Caco-2 (cell line): ENCODE measurements around the gene OGFOD3. TPM values are rescaled to one million over a fixed set of nuclear protein-coding genes. Genes with fewer than 3 reads are reported as not detected.
"Not testable (repeated sequence)": the region's sequence is repeated elsewhere in the genome, so short reads cannot be mapped to it uniquely, and the experiment has no call there.

Experiments used
- BruUV-seq: library from RNA; stranded (reverse); fragments of 400-500 nt; replicated peaks from 2 replicates; lab custom pipeline; 2021; lab: Mats Ljungman, UMichigan
- CTCF ChIA-PET: fragments of 300-600 bp; sonication (Branson Sonifier 250); formaldehyde crosslinking; loops from one replicate; lab custom pipeline; 2022; ENCODE audit warnings: antibody characterized with exemption; lab: Charles Lee
- POLR2A ChIA-PET: fragments of 300-600 bp; sonication (Branson Sonifier 250); formaldehyde crosslinking; loops from one replicate; lab custom pipeline; 2022; ENCODE audit warnings: antibody characterized with exemption; lab: Charles Lee
- DNase-seq, 2 experiments: peaks; one replicate each; pipeline versions ENCODE4 v3.0.0 to v3.0.0-alpha.2; 2020 to 2022
- H3K27me3 ChIP-seq: replicated peaks from 2 replicates; pipeline ENCODE4 v1.6.0; 2011; ENCODE audit warnings: low read length; ENCODE audit not compliant: control insufficient read depth, insufficient read depth
- H3K36me3 ChIP-seq: 2 replicates; pipeline ENCODE4 v1.5.1; 2011; ENCODE audit warnings: low read length; ENCODE audit not compliant: control insufficient read depth, insufficient read depth
- H3K4me1 ChIP-seq: fragments of 250-450 bp; sonication (Bioruptor Pico); 2 replicates; pipeline ENCODE4 v1.5.1; 2020; ENCODE audit warnings: mild to moderate bottlenecking
- H3K4me3 ChIP-seq: 2 replicates; pipeline ENCODE4 v1.5.1; 2011; ENCODE audit warnings: low read depth, mild to moderate bottlenecking, control low read depth, low read length
- H3K9me3 ChIP-seq: fragments of 250-450 bp; sonication (Bioruptor Pico); 2 replicates; pipeline ENCODE4 v1.5.1; 2020; ENCODE audit warnings: mild to moderate bottlenecking, moderate library complexity
- H3K27ac Mint-ChIP-seq: one replicate; pipeline ENCODE4 v1.8.0; 2022; ENCODE audit warnings: mixed read lengths; ENCODE audit not compliant: unreplicated experiment
- H3K27me3 Mint-ChIP-seq: one replicate; pipeline ENCODE4 v1.8.0; 2022; ENCODE audit warnings: mixed read lengths; ENCODE audit not compliant: insufficient read depth, unreplicated experiment
- H3K36me3 Mint-ChIP-seq: one replicate; pipeline ENCODE4 v1.8.0; 2022; ENCODE audit warnings: mild to moderate bottlenecking, mixed read lengths; ENCODE audit not compliant: insufficient read depth, unreplicated experiment
- H3K4me1 Mint-ChIP-seq: one replicate; pipeline ENCODE4 v1.8.0; 2022; ENCODE audit warnings: low read depth, mixed read lengths; ENCODE audit not compliant: unreplicated experiment
- H3K4me3 Mint-ChIP-seq: one replicate; pipeline ENCODE4 v1.8.0; 2022; ENCODE audit warnings: mild to moderate bottlenecking, moderate library complexity, mixed read lengths; ENCODE audit not compliant: unreplicated experiment
- H3K9me3 Mint-ChIP-seq: one replicate; pipeline ENCODE4 v1.8.0; 2022; ENCODE audit warnings: mixed read lengths; ENCODE audit not compliant: unreplicated experiment
- intact Hi-C: fragments of 100-400 bp; cut with micrococcal nuclease; formaldehyde crosslinking; loops from one replicate; pipeline ENCODE4 v1.10.0; 2022; ENCODE audit not compliant: unreplicated experiment
- total RNA-seq: library from RNA; stranded (reverse); gene quantifications from 2 replicates; pipeline ENCODE4 v1.2.3, GENCODE V29; 2022
- TF ChIP-seq, protein P1 (sequence below), 2 experiments: fragments of 200-600 bp in 1 of 2; IDR thresholded peaks; 1 replicate in 1 of 2; 2 replicates in 1 of 2; pipeline versions ENCODE4 v1.5.1 to v1.8.0; 2011 to 2022; ENCODE audit warnings: antibody characterized with exemption in 1 of 2, control low read depth in 1 of 2, inconsistent platforms in 1 of 2, low read depth in 1 of 2, low read length in 1 of 2, mild to moderate bottlenecking in 1 of 2, moderate library complexity in 1 of 2; ENCODE audit not compliant: insufficient read depth in 1 of 2, severe bottlenecking in 1 of 2, unreplicated experiment in 1 of 2

The OGFOD3 gene
- total RNA-seq, 1 experiment from 2014 or later = 51.2 TPM

DNA sequence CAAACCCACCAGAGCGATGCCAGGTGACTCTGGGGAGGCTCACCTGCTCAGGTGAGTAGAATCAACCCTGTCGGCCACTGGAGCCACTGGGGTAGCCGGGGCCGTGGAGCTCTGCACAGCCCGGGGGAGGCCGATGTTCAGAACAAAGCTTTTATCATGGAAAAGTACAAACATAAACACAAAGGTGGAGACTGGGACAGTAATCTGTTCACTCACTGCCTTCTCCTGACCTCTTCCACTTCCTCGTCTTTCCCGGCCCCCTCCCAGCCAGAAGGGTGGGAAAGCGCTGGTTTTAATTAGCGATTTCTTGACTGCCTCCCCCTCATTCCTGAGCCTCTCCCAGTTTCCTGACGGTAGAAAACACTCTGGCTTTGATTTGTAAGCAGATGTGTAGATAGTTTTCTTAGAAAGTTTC, 69.1 kb downstream of the OGFOD3 start:
- no peak for DNase-seq
- H3K4me1 Mint-ChIP-seq = peaks cover 17% of the 10 kb centered on the region
- H3K27ac Mint-ChIP-seq = no peak overlapping the region
- H3K36me3 ChIP-seq = no peaks in the 10 kb centered on the region
- H3K27me3 Mint-ChIP-seq = no peaks in the 10 kb centered on the region
- ChIA-PET CTCF (interaction anchor here (1.1 kb wide), 1 partner anchor 9 kb away, joined by 3 read pairs; no protein-coding TSS in a partner anchor), POLR2A (no interaction called here)
- no peaks in the 10 kb centered on the region for H3K9me3 Mint-ChIP-seq
- intact Hi-C loops = no loop called here
- BruUV-seq = no TSS peak
- H3K4me3 Mint-ChIP-seq = no peak overlapping the region
- H3K36me3 Mint-ChIP-seq = peaks cover 7% of the 10 kb centered on the region
- TF ChIP-seq, protein P1, sequence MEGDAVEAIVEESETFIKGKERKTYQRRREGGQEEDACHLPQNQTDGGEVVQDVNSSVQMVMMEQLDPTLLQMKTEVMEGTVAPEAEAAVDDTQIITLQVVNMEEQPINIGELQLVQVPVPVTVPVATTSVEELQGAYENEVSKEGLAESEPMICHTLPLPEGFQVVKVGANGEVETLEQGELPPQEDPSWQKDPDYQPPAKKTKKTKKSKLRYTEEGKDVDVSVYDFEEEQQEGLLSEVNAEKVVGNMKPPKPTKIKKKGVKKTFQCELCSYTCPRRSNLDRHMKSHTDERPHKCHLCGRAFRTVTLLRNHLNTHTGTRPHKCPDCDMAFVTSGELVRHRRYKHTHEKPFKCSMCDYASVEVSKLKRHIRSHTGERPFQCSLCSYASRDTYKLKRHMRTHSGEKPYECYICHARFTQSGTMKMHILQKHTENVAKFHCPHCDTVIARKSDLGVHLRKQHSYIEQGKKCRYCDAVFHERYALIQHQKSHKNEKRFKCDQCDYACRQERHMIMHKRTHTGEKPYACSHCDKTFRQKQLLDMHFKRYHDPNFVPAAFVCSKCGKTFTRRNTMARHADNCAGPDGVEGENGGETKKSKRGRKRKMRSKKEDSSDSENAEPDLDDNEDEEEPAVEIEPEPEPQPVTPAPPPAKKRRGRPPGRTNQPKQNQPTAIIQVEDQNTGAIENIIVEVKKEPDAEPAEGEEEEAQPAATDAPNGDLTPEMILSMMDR (IDR thresholded peaks at IDR 0.05; ENCODE audit: insufficient read depth in 1 of 2, low read depth in 1 of 2, low read length in 1 of 2, severe bottlenecking in 1 of 2, unreplicated experiment in 1 of 2) = no peak
- peaks cover 23% of the 10 kb centered on the region for H3K4me1 ChIP-seq
- H3K4me3 ChIP-seq = no peak overlapping the region
- no peaks in the 10 kb centered on the region for H3K27me3 ChIP-seq
- H3K9me3 ChIP-seq = no peaks in the 10 kb centered on the region

GRCh38 chr17:82348866-82349265, 69.5 kb downstream of the OGFOD3 start:
- Histone ChIP-seq H3K36me3 (no peaks in the 10 kb centered on the region), H3K4me3 (no peak overlapping the region), H3K27me3 (no peaks in the 10 kb centered on the region), H3K4me1 (peaks cover 23% of the 10 kb centered on the region), H3K9me3 (no peaks in the 10 kb centered on the region)
- POLR2A ChIA-PET = no interaction called here
- intact Hi-C loops = no loop called here
- CTCF ChIA-PET = interaction anchor here (1.1 kb wide), 1 partner anchor 9 kb away, joined by 3 read pairs; no protein-coding TSS in a partner anchor
- Mint-ChIP-seq H3K4me1 (peaks cover 17% of the 10 kb centered on the region), H3K9me3 (no peaks in the 10 kb centered on the region), H3K27me3 (no peaks in the 10 kb centered on the region), H3K27ac (no peak overlapping the region), H3K4me3 (no peak overlapping the region), H3K36me3 (peaks cover 7% of the 10 kb centered on the region)
- no TSS peak for BruUV-seq
- TF ChIP-seq, protein P1 (IDR thresholded peaks at IDR 0.05; ENCODE audit: insufficient read depth in 1 of 2, low read depth in 1 of 2, low read length in 1 of 2, severe bottlenecking in 1 of 2, unreplicated experiment in 1 of 2) = no peak
- no peak for DNase-seq

- DNase-seq = no peak
- H3K36me3 Mint-ChIP-seq = peaks cover 7% of the 10 kb centered on the region
- peaks cover 23% of the 10 kb centered on the region for H3K4me1 ChIP-seq
- H3K27me3 ChIP-seq = no peaks in the 10 kb centered on the region
- no peak overlapping the region for H3K4me3 ChIP-seq
- BruUV-seq = no TSS peak
- TF ChIP-seq, protein P1 (IDR thresholded peaks at IDR 0.05; ENCODE audit: insufficient read depth in 1 of 2, low read depth in 1 of 2, low read length in 1 of 2, severe bottlenecking in 1 of 2, unreplicated experiment in 1 of 2) = no peak
- peaks cover 17% of the 10 kb centered on the region for H3K4me1 Mint-ChIP-seq
- H3K27me3 Mint-ChIP-seq = no peaks in the 10 kb centered on the region
- intact Hi-C loops = no loop called here
- ChIA-PET POLR2A (no interaction called here), CTCF (no interaction called here)
- no peaks in the 10 kb centered on the region for H3K9me3 Mint-ChIP-seq
- no peaks in the 10 kb centered on the region for H3K36me3 ChIP-seq
- no peaks in the 10 kb centered on the region for H3K9me3 ChIP-seq
- H3K4me3 Mint-ChIP-seq = no peak overlapping the region
- H3K27ac Mint-ChIP-seq = no peak overlapping the region
Observed at GRCh38 chr17:82348434-82348833, 70.0 kb downstream of the OGFOD3 start.

DNA sequence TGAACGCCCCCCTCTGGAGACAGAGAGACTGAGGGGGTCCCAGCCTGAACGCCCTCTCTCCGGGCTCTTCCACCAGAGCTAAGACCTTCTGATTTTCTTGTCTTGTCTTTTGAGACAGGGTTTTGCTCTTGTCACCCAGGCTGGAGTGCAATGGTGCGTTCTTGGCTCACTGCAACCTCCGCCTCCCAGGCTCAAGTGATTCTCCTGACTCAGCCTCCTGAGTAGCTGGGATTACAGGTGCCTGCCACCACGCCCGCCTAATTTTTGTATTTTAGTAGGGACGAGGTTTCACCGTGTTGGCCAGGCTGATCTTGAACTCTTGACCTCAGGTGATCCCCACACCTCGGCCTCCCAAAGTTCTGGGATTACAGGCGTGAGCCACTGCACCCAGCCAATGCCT, 70.4 kb downstream of the OGFOD3 start:
- H3K27me3 ChIP-seq, H3K27me3 Mint-ChIP-seq, H3K36me3 Mint-ChIP-seq, H3K4me3 ChIP-seq, CTCF ChIA-PET, BruUV-seq, H3K4me3 Mint-ChIP-seq, DNase-seq, H3K27ac Mint-ChIP-seq, intact Hi-C loops, POLR2A ChIA-PET, H3K9me3 Mint-ChIP-seq, H3K36me3 ChIP-seq, H3K9me3 ChIP-seq: not testable (repeated sequence)
- peaks cover 27% of the 10 kb centered on the region for H3K4me1 ChIP-seq
- peaks cover 17% of the 10 kb centered on the region for H3K4me1 Mint-ChIP-seq
